Upper lobe of left lung (tissue), 6 donors: ENCODE results near the gene CLEC16A. TPM values are rescaled to one million over a fixed set of nuclear protein-coding genes. Genes with fewer than 3 reads are reported as not detected.

Experiments used
- ATAC-seq, 2 donors: fragments of 200-7000 bp; cut with Tn5 transposase; one replicate each; pipeline ENCODE4 v1.9.1; 2022; ENCODE audit warnings: mild to moderate bottlenecking in 2 of 2, moderate library complexity in 2 of 2; ENCODE audit not compliant: low FRiP score in 2 of 2
- DNase-seq, 2 donors: peaks; one replicate each; pipeline ENCODE4 v3.0.0-alpha.2; 2019 to 2020
- H3K27ac ChIP-seq, 4 donors: fragments of 200-600 bp; sonication (generic); one replicate each; pipeline ENCODE4 v1.5.1; 2016 to 2019
- H3K27me3 ChIP-seq, 4 donors: fragments of 200-600 bp; sonication (generic); one replicate each; pipeline ENCODE4 v1.5.1; 2017 to 2019
- H3K36me3 ChIP-seq, 4 donors: fragments of 200-600 bp; sonication (generic); one replicate each; pipeline ENCODE4 v1.5.1; 2016 to 2019
- H3K4me1 ChIP-seq, 4 donors: fragments of 200-600 bp; sonication (generic); one replicate each; pipeline ENCODE4 v1.5.1; 2018 to 2019
- H3K4me3 ChIP-seq, 4 donors: fragments of 200-600 bp; sonication (generic); one replicate each; pipeline ENCODE4 v1.5.1; 2017 to 2019; ENCODE audit warnings: mild to moderate bottlenecking in 2 of 4, moderate library complexity in 1 of 4
- H3K9me3 ChIP-seq, 4 donors: fragments of 200-600 bp; sonication (generic); one replicate each; pipeline ENCODE4 v1.5.1; 2018 to 2019
- CTCF ChIP-seq, 6 experiments: fragments of 450-650 bp in 4 of 6; fragments of 200-600 bp in 2 of 6; sonication (generic) in 2 of 6; IDR thresholded peaks; one replicate each; pipeline ENCODE4 v1.5.1; 2016 to 2019; ENCODE audit warnings: antibody characterized with exemption in 6 of 6
- EP300 ChIP-seq, 4 donors: sonication (generic); formaldehyde crosslinking; IDR thresholded peaks; one replicate each; pipeline ENCODE4 v1.5.1; 2017; ENCODE audit warnings: antibody characterized with exemption in 4 of 4, control low read depth in 2 of 4
- POLR2A ChIP-seq, 4 donors: fragments of 450-650 bp; IDR thresholded peaks; one replicate each; pipeline ENCODE4 v1.5.1; 2016 to 2017; ENCODE audit warnings: antibody characterized with exemption in 4 of 4, mild to moderate bottlenecking in 2 of 4
- POLR2AphosphoS5 ChIP-seq, 2 donors: sonication (generic); formaldehyde crosslinking; IDR thresholded peaks; one replicate each; pipeline ENCODE4 v1.5.1; 2017; ENCODE audit warnings: antibody characterized with exemption in 2 of 2
- WGBS, 2 donors: methylation state at CpG; one replicate each; pipeline ENCODE4 v1.1.5; 2017 to 2018; 5-methylcytosine and 5-hydroxymethylcytosine counted together
- total RNA-seq, 6 donors: library from RNA; depleted of rRNA in 4 of 6; stranded (reverse); fragments of >200 nt in 4 of 6; gene quantifications; one replicate each; pipeline versions ENCODE4 v1.1.0 to v1.2.1, GENCODE V29; 2016 to 2021
- donor health status: DM: no; HTN: no; CAD: no; lungs with moderate emphysema.
- donor health status: DM: no; HTN: yes; CAD: no; lungs with severe emphysema.

Gene CLEC16A
- total RNA-seq, 6 donors from 2014 or later, result 33.3 to 85.9 (median 46.4) TPM

GRCh38 chr16:11211061-11211976 lies 267.0 kb downstream of the CLEC16A start:
- Histone ChIP-seq H3K4me3 (no peak overlapping the region), H3K27ac (no peak overlapping the region), H3K4me1 (peaks cover 1 to 6% (median 4%) of the 10 kb centered on the region in 4 donors), H3K27me3 (no peaks in the 10 kb centered on the region), H3K36me3 (no peaks in the 10 kb centered on the region), H3K9me3 (peaks cover 0 to 12% (median 7%) of the 10 kb centered on the region in 4 donors)
- ATAC-seq (no peak), DNase-seq (no peak)
- no peak for TF ChIP-seq POLR2A (IDR thresholded peaks at IDR 0.05)
- no peak for TF ChIP-seq CTCF (IDR thresholded peaks at IDR 0.05)
- TF ChIP-seq EP300 (IDR thresholded peaks at IDR 0.05), result no peak
- TF ChIP-seq POLR2AphosphoS5 (IDR thresholded peaks at IDR 0.05), result no peak
- WGBS, 2 donors, result 72 to 77% methylated on average over 13 to 16 of the region's 16 CpGs

- DNase-seq, result no peak
- Histone ChIP-seq H3K27ac (no peak overlapping the region), H3K36me3 (no peaks in the 10 kb centered on the region), H3K4me3 (no peak overlapping the region), H3K4me1 (no peaks in the 10 kb centered on the region), H3K9me3 (peaks cover 0 to 14% (median 9%) of the 10 kb centered on the region in 4 donors), H3K27me3 (no peaks in the 10 kb centered on the region)
- peak in 1 of 2 donors; percentile 12 for ATAC-seq
- WGBS, 2 donors, result 60 to 72% methylated on average over 16 of the region's 16 CpGs
- no peak for TF ChIP-seq EP300 (IDR thresholded peaks at IDR 0.05)
- TF ChIP-seq CTCF (IDR thresholded peaks at IDR 0.05), result no peak
- no peak for TF ChIP-seq POLR2AphosphoS5 (IDR thresholded peaks at IDR 0.05)
- TF ChIP-seq POLR2A (IDR thresholded peaks at IDR 0.05), result no peak
These were observed 267.8 kb downstream of the CLEC16A start for GRCh38 chr16:11211977-11212797.

- Histone ChIP-seq H3K36me3 (no peaks in the 10 kb centered on the region), H3K4me3 (no peak overlapping the region), H3K27me3 (no peaks in the 10 kb centered on the region), H3K27ac (no peak overlapping the region), H3K9me3 (peaks cover 0 to 10% (median 7%) of the 10 kb centered on the region in 4 donors), H3K4me1 (no peaks in the 10 kb centered on the region)
- DNase-seq (peak in 1 of 2 donors; percentile 74), ATAC-seq (peak in 1 of 2 donors; percentile 7)
- TF ChIP-seq POLR2AphosphoS5 (IDR thresholded peaks at IDR 0.05) (no peak), POLR2A (IDR thresholded peaks at IDR 0.05) (no peak), EP300 (IDR thresholded peaks at IDR 0.05) (no peak), CTCF (IDR thresholded peaks at IDR 0.05) (no peak)
- WGBS, 2 donors, result 73 to 93% methylated on average over 3 to 15 of the region's 16 CpGs
These were observed 268.4 kb downstream of the CLEC16A start for GRCh38 chr16:11212798-11213196.

GRCh38 chr16:11213373-11213772 lies 269.0 kb downstream of the CLEC16A start:
- TF ChIP-seq POLR2AphosphoS5 (IDR thresholded peaks at IDR 0.05), result no peak
- Histone ChIP-seq H3K27ac (no peak overlapping the region), H3K4me3 (no peak overlapping the region), H3K9me3 (peaks cover 2 to 15% (median 9%) of the 10 kb centered on the region in 4 donors), H3K4me1 (no peaks in the 10 kb centered on the region), H3K36me3 (no peaks in the 10 kb centered on the region), H3K27me3 (no peaks in the 10 kb centered on the region)
- ATAC-seq (peak in 1 of 2 donors; percentile 5), DNase-seq (no peak)
- 98 to 100% methylated on average over 1 to 5 of the region's 5 CpGs for WGBS, 2 donors

GRCh38 chr16:11213799-11214198 lies 269.4 kb downstream of the CLEC16A start:
- no peaks in the 10 kb centered on the region for H3K27me3 ChIP-seq
- H3K27ac ChIP-seq, result no peak overlapping the region
- no peaks in the 10 kb centered on the region for H3K36me3 ChIP-seq
- H3K4me3 ChIP-seq, result no peak overlapping the region
- ATAC-seq (no peak), DNase-seq (no peak)
- H3K4me1 ChIP-seq, result peaks cover 0 to 2% (median 0%) of the 10 kb centered on the region in 4 donors
- 88 to 89% methylated on average over 7 of the region's 7 CpGs for WGBS, 2 donors
- H3K9me3 ChIP-seq, result peaks cover 4 to 17% (median 11%) of the 10 kb centered on the region in 4 donors
- TF ChIP-seq POLR2AphosphoS5 (IDR thresholded peaks at IDR 0.05) (no peak), POLR2A (IDR thresholded peaks at IDR 0.05) (no peak), EP300 (IDR thresholded peaks at IDR 0.05) (no peak)
